ENCODE data around the gene GTPBP4. TPM values are rescaled to one million over a fixed set of nuclear protein-coding genes. Genes with fewer than 3 reads are reported as not detected.

Gene GTPBP4
- total and polyA plus RNA-seq, 2 of the 13 experiments (the other 11 are each of a cell fraction or from before 2014, with no cell fraction given) = 24.1 to 85.5 TPM

DNA sequence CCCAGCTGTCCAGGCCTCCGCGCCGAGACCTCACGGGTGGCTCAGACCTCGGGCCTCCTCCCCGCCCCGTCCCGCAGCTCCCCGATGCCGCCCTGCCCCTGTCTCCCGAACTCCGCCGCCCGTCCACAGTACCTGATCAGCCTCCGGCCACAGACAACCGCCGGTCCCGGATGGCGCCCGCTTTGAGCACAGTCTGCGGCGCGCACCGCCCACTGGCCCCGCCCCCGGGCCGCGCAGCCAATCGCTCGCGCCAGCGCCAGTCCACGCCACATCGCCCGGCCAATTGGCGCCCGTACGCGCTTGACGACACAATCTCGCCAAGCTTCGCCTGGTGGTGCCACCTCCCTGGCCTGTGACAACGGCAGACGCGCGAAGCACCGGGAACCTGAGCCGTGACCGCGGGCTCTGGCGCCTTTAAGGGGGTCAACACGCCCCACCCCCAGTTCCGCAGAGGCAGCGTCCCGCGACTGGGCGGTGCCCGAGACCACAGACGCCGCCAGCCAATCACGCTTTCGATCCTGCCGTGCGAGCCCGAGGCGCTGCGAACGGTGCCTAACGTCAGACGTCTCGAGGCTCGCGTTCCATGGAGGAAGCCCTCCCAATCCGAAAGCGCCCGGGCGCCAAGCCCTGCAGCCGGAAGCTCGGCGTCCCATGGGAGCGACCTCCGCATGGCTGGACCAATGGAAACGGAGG, 60.6 kb downstream of the GTPBP4 start, which contains the start of gene IDI1 (continued):
- peak; percentile 99 for TF ChIP-seq ZMYM4 (CRISPR knock-in tag; IDR thresholded peaks at IDR 0.05)
- TF ChIP-seq ZNF33A (CRISPR knock-in tag; IDR thresholded peaks at IDR 0.05; ENCODE audit: borderline replicate concordance) = 0 out of 2 replicates have a peak, but pooled peaks have one; percentile 44
- TF ChIP-seq ZSCAN21 (CRISPR knock-in tag; IDR thresholded peaks at IDR 0.05; ENCODE audit: borderline replicate concordance) = peak; percentile 16; the same call in 1 of the 2 replicates
- no peak for TF ChIP-seq ATF6 (CRISPR knock-in tag; conservative IDR thresholded peaks at IDR 0.05)
- TF ChIP-seq SCMH1 (CRISPR knock-in tag; IDR thresholded peaks at IDR 0.05; ENCODE audit: borderline replicate concordance) = no peak
- TF ChIP-seq CEBPG (CRISPR knock-in tag; IDR thresholded peaks at IDR 0.05) = 0 out of 2 replicates have a peak, but pooled peaks have one; percentile 6
- no peak for TF ChIP-seq ZNF496 (CRISPR knock-in tag; IDR thresholded peaks at IDR 0.05; ENCODE audit: insufficient replicate concordance)
- TF ChIP-seq, protein P1, sequence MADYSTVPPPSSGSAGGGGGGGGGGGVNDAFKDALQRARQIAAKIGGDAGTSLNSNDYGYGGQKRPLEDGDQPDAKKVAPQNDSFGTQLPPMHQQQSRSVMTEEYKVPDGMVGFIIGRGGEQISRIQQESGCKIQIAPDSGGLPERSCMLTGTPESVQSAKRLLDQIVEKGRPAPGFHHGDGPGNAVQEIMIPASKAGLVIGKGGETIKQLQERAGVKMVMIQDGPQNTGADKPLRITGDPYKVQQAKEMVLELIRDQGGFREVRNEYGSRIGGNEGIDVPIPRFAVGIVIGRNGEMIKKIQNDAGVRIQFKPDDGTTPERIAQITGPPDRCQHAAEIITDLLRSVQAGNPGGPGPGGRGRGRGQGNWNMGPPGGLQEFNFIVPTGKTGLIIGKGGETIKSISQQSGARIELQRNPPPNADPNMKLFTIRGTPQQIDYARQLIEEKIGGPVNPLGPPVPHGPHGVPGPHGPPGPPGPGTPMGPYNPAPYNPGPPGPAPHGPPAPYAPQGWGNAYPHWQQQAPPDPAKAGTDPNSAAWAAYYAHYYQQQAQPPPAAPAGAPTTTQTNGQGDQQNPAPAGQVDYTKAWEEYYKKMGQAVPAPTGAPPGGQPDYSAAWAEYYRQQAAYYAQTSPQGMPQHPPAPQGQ (CRISPR knock-in tag; IDR thresholded peaks at IDR 0.05; ENCODE audit: borderline replicate concordance) = no peak
- peak; percentile 81; the same call in 1 of the 2 replicates for TF ChIP-seq MTERF4 (CRISPR knock-in tag; IDR thresholded peaks at IDR 0.05)
- TF ChIP-seq ERF (CRISPR knock-in tag; IDR thresholded peaks at IDR 0.05) = peak; percentile 84
- TF ChIP-seq, protein P2, sequence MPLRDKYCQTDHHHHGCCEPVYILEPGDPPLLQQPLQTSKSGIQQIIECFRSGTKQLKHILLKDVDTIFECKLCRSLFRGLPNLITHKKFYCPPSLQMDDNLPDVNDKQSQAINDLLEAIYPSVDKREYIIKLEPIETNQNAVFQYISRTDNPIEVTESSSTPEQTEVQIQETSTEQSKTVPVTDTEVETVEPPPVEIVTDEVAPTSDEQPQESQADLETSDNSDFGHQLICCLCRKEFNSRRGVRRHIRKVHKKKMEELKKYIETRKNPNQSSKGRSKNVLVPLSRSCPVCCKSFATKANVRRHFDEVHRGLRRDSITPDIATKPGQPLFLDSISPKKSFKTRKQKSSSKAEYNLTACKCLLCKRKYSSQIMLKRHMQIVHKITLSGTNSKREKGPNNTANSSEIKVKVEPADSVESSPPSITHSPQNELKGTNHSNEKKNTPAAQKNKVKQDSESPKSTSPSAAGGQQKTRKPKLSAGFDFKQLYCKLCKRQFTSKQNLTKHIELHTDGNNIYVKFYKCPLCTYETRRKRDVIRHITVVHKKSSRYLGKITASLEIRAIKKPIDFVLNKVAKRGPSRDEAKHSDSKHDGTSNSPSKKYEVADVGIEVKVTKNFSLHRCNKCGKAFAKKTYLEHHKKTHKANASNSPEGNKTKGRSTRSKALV (CRISPR knock-in tag; IDR thresholded peaks at IDR 0.05) = no peak
- TF ChIP-seq, protein P3, sequence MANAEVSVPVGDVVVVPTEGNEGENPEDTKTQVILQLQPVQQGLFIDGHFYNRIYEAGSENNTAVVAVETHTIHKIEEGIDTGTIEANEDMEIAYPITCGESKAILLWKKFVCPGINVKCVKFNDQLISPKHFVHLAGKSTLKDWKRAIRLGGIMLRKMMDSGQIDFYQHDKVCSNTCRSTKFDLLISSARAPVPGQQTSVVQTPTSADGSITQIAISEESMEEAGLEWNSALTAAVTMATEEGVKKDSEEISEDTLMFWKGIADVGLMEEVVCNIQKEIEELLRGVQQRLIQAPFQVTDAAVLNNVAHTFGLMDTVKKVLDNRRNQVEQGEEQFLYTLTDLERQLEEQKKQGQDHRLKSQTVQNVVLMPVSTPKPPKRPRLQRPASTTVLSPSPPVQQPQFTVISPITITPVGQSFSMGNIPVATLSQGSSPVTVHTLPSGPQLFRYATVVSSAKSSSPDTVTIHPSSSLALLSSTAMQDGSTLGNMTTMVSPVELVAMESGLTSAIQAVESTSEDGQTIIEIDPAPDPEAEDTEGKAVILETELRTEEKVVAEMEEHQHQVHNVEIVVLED (CRISPR knock-in tag; IDR thresholded peaks at IDR 0.05; ENCODE audit: borderline replicate concordance) = peak; percentile 96
- TF ChIP-seq, protein P4, sequence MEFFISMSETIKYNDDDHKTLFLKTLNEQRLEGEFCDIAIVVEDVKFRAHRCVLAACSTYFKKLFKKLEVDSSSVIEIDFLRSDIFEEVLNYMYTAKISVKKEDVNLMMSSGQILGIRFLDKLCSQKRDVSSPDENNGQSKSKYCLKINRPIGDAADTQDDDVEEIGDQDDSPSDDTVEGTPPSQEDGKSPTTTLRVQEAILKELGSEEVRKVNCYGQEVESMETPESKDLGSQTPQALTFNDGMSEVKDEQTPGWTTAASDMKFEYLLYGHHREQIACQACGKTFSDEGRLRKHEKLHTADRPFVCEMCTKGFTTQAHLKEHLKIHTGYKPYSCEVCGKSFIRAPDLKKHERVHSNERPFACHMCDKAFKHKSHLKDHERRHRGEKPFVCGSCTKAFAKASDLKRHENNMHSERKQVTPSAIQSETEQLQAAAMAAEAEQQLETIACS (CRISPR knock-in tag; IDR thresholded peaks at IDR 0.05) = peak; percentile 20; the same call in 1 of the 2 replicates
- TF ChIP-seq ZBTB8A (CRISPR knock-in tag; IDR thresholded peaks at IDR 0.05; ENCODE audit: borderline replicate concordance, low read depth) = no peak
- TF ChIP-seq NFIC (IDR thresholded peaks at IDR 0.05; ENCODE audit: low read length) = no peak

Measured in HepG2 (cell line).